Measurements from ENCODE around the gene NEDD4L. TPM values are rescaled to one million over a fixed set of nuclear protein-coding genes. Genes with fewer than 3 reads are reported as not detected.

NEDD4L gene
- total and polyA plus RNA-seq, 4 donors = 10.2 to 20.3 (median 13.2) TPM

- WGBS = 97% methylated on average over 3 of the region's 3 CpGs
- DNase-seq (ENCODE audit: low spot score) = no peak
Observed at GRCh38 chr18:58305792-58306191, 261.8 kb downstream of the NEDD4L start.

GRCh38 chr18:58307441-58307840 lies 263.4 kb downstream of the NEDD4L start:
- no peak for TF ChIP-seq HNF4A (conservative IDR thresholded peaks at IDR 0.05)
- no peak for TF ChIP-seq YY1 (IDR thresholded peaks at IDR 0.05)
- no peak for TF ChIP-seq GABPA (IDR thresholded peaks at IDR 0.05 in 1 of 2, conservative IDR thresholded peaks at IDR 0.05 in 1 of 2)
- TF ChIP-seq MAX (IDR thresholded peaks at IDR 0.05) = no peak
- no peak for TF ChIP-seq RXRA (IDR thresholded peaks at IDR 0.05)
- TF ChIP-seq NR2F2 (IDR thresholded peaks at IDR 0.05) = no peak
- no peak for TF ChIP-seq EGR1 (IDR thresholded peaks at IDR 0.05; ENCODE audit: low read depth in 2 of 2)
- TF ChIP-seq SP1 (IDR thresholded peaks at IDR 0.05) = no peak
- no peak for TF ChIP-seq ZBTB33 (IDR thresholded peaks at IDR 0.05)
- no peak for TF ChIP-seq RAD21 (IDR thresholded peaks at IDR 0.05)
- no peak for TF ChIP-seq JUND (IDR thresholded peaks at IDR 0.05)
- no peak for TF ChIP-seq CTCF (IDR thresholded peaks at IDR 0.05; ENCODE audit: low read depth, low read length, missing input control)
- 91% methylated on average over 3 of the region's 3 CpGs for WGBS

More at GRCh38 chr18:58305792-58306191, 261.8 kb downstream of the NEDD4L start:
- Histone ChIP-seq H3K4me1 (ENCODE audit: control insufficient read depth in 4 of 4, insufficient read depth in 4 of 4, low read length in 3 of 4) (no peaks in the 10 kb centered on the region), H3K27me3 (ENCODE audit: control insufficient read depth in 4 of 4, insufficient read depth in 4 of 4, low read length in 3 of 4) (no peaks in the 10 kb centered on the region), H3K36me3 (ENCODE audit: control insufficient read depth in 4 of 4, insufficient read depth in 3 of 4, low read depth in 1 of 4, low read length in 3 of 4) (no peaks in the 10 kb centered on the region), H3K9ac (ENCODE audit: low read depth in 1 of 2, low read length in 2 of 2) (no peak overlapping the region), H3K27ac (ENCODE audit: low read depth in 1 of 2, low read length in 2 of 2) (no peak overlapping the region), H3K9me3 (ENCODE audit: control insufficient read depth in 4 of 4, low read length in 3 of 4) (peaks cover 0 to 6% (median 3%) of the 10 kb centered on the region in 4 donors), H3K4me3 (ENCODE audit: low read depth in 1 of 3, low read length in 3 of 3) (no peak overlapping the region)
- TF ChIP-seq RXRA (IDR thresholded peaks at IDR 0.05) (no peak), CTCF (IDR thresholded peaks at IDR 0.05; ENCODE audit: low read depth, low read length, missing input control) (no peak), HNF4G (IDR thresholded peaks at IDR 0.05) (no peak), FOXA2 (IDR thresholded peaks at IDR 0.05) (no peak), HNF4A (conservative IDR thresholded peaks at IDR 0.05) (no peak), NR2F2 (IDR thresholded peaks at IDR 0.05) (no peak), SP1 (IDR thresholded peaks at IDR 0.05) (no peak), GABPA (IDR thresholded peaks at IDR 0.05 in 1 of 2, conservative IDR thresholded peaks at IDR 0.05 in 1 of 2) (no peak), MAX (IDR thresholded peaks at IDR 0.05) (no peak), JUND (IDR thresholded peaks at IDR 0.05) (no peak), FOXA1 (IDR thresholded peaks at IDR 0.05) (no peak)

More at GRCh38 chr18:58307441-58307840, 263.4 kb downstream of the NEDD4L start:
- no peaks in the 10 kb centered on the region for H3K27me3 ChIP-seq (ENCODE audit: control insufficient read depth in 4 of 4, insufficient read depth in 4 of 4, low read length in 3 of 4)
- peaks cover 0 to 2% (median 0%) of the 10 kb centered on the region in 4 donors for H3K4me1 ChIP-seq (ENCODE audit: control insufficient read depth in 4 of 4, insufficient read depth in 4 of 4, low read length in 3 of 4)
- no peaks in the 10 kb centered on the region for H3K36me3 ChIP-seq (ENCODE audit: control insufficient read depth in 4 of 4, insufficient read depth in 3 of 4, low read depth in 1 of 4, low read length in 3 of 4)
- H3K27ac ChIP-seq (ENCODE audit: low read depth in 1 of 2, low read length in 2 of 2) = no peak overlapping the region
- H3K9ac ChIP-seq (ENCODE audit: low read depth in 1 of 2, low read length in 2 of 2) = no peak overlapping the region
- peaks cover 0 to 6% (median 3%) of the 10 kb centered on the region in 4 donors for H3K9me3 ChIP-seq (ENCODE audit: control insufficient read depth in 4 of 4, low read length in 3 of 4)
- H3K4me3 ChIP-seq (ENCODE audit: low read depth in 1 of 3, low read length in 3 of 3) = no peak overlapping the region
- no peak for DNase-seq (ENCODE audit: low spot score)

Measured in liver (tissue), 9 donors.